Measurements from ENCODE around the gene MT1E.
"Not testable (repeated sequence)": the region's sequence is repeated elsewhere in the genome, so short reads cannot be mapped to it uniquely, and the experiment has no call there.

DNA sequence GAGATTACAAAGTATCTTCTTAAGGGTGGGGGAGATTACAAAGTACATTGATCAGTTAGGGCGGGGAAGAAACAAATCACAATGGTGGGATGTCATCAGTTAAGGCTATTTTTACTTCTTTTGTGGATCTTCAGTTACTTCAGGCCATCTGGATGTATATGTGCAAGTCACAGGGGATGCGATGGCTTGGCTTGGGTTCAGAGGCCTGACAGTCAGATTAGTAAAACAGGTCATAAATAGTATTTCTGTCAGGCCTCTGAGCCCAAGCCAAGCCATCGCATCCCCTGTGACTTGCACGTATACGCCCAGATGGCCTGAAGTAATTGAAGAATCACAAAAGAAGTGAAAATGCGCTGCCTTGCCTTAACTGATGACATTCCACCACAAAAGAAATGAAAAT is 49.0 kb downstream of the MT1E start:
- not testable (repeated sequence) for TF ChIP-seq POLR2A (IDR thresholded peaks at IDR 0.05)
- TF ChIP-seq, protein P1, sequence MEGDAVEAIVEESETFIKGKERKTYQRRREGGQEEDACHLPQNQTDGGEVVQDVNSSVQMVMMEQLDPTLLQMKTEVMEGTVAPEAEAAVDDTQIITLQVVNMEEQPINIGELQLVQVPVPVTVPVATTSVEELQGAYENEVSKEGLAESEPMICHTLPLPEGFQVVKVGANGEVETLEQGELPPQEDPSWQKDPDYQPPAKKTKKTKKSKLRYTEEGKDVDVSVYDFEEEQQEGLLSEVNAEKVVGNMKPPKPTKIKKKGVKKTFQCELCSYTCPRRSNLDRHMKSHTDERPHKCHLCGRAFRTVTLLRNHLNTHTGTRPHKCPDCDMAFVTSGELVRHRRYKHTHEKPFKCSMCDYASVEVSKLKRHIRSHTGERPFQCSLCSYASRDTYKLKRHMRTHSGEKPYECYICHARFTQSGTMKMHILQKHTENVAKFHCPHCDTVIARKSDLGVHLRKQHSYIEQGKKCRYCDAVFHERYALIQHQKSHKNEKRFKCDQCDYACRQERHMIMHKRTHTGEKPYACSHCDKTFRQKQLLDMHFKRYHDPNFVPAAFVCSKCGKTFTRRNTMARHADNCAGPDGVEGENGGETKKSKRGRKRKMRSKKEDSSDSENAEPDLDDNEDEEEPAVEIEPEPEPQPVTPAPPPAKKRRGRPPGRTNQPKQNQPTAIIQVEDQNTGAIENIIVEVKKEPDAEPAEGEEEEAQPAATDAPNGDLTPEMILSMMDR (IDR thresholded peaks at IDR 0.05) = not testable (repeated sequence)
